Measurements from ENCODE around the gene STAT4. TPM values are rescaled to one million over a fixed set of nuclear protein-coding genes. Genes with fewer than 3 reads are reported as not detected.

The STAT4 gene
- total RNA-seq, 2 experiments from 2014 or later, result 77.1 to 83.0 TPM

- peaks cover 19% of the 10 kb centered on the region for H3K36me3 ChIP-seq (ENCODE audit: insufficient read depth, low read length)
- CTCF ChIA-PET, result no interaction called here
- H3K36me3 Mint-ChIP-seq (ENCODE audit: low read depth), result peaks cover 61% of the 10 kb centered on the region
- no peaks in the 10 kb centered on the region for H3K4me1 ChIP-seq (ENCODE audit: insufficient read depth, low read length)
- H3K9me3 ChIP-seq (ENCODE audit: control insufficient read depth in 1 of 2, insufficient read depth in 1 of 2, low read length in 2 of 2), result no peaks in the 10 kb centered on the region
- no peak for TF ChIP-seq CTCF (IDR thresholded peaks at IDR 0.05)
- no peak overlapping the region for H3K27ac Mint-ChIP-seq
- no peak for DNase-seq
- no peak overlapping the region for H3K4me3 Mint-ChIP-seq
- ATAC-seq (ENCODE audit: poor library complexity), result no peak
- H3K27ac ChIP-seq (ENCODE audit: low read depth in 1 of 2, low read length in 2 of 2), result no peak overlapping the region
- H3K9me3 Mint-ChIP-seq, result peaks cover 7% of the 10 kb centered on the region
- H3K27me3 ChIP-seq (ENCODE audit: control insufficient read depth in 1 of 2, insufficient read depth in 2 of 2, low read length in 2 of 2), result no peaks in the 10 kb centered on the region
- H3K4me1 Mint-ChIP-seq (ENCODE audit: low read depth), result peaks cover 20% of the 10 kb centered on the region
- no peaks in the 10 kb centered on the region for H3K27me3 Mint-ChIP-seq
- no peak overlapping the region for H3K4me3 ChIP-seq (ENCODE audit: low read length)
- intact Hi-C loops (cut with DNase I, micrococcal nuclease), result no loop called here
- POLR2A ChIA-PET, result no interaction called here
Measured at GRCh38 chr2:191082321-191082720, 68.5 kb downstream of the STAT4 start.

- peaks cover 6% of the 10 kb centered on the region for H3K9me3 Mint-ChIP-seq
- H3K27me3 Mint-ChIP-seq, result no peaks in the 10 kb centered on the region
- H3K4me1 ChIP-seq (ENCODE audit: insufficient read depth, low read length), result no peaks in the 10 kb centered on the region
- H3K4me1 Mint-ChIP-seq (ENCODE audit: low read depth), result peaks cover 20% of the 10 kb centered on the region
- no peaks in the 10 kb centered on the region for H3K27me3 ChIP-seq (ENCODE audit: control insufficient read depth in 1 of 2, insufficient read depth in 2 of 2, low read length in 2 of 2)
- H3K36me3 ChIP-seq (ENCODE audit: insufficient read depth, low read length), result peaks cover 19% of the 10 kb centered on the region
- TF ChIP-seq CTCF (IDR thresholded peaks at IDR 0.05), result no peak
- ATAC-seq (ENCODE audit: poor library complexity) (no peak), DNase-seq (no peak)
- peaks cover 59% of the 10 kb centered on the region for H3K36me3 Mint-ChIP-seq (ENCODE audit: low read depth)
- ChIA-PET CTCF (no interaction called here), POLR2A (no interaction called here)
- H3K27ac ChIP-seq (ENCODE audit: low read depth in 1 of 2, low read length in 2 of 2), result no peak overlapping the region
- intact Hi-C loops (cut with DNase I, micrococcal nuclease), result no loop called here
- H3K4me3 ChIP-seq (ENCODE audit: low read length), result no peak overlapping the region
- no peak overlapping the region for H3K27ac Mint-ChIP-seq
- no peaks in the 10 kb centered on the region for H3K9me3 ChIP-seq (ENCODE audit: control insufficient read depth in 1 of 2, insufficient read depth in 1 of 2, low read length in 2 of 2)
- H3K4me3 Mint-ChIP-seq, result no peak overlapping the region
Measured at GRCh38 chr2:191081411-191082155, 69.2 kb downstream of the STAT4 start.

GRCh38 chr2:191078165-191078867 is 72.5 kb downstream of the STAT4 start:
- ATAC-seq (ENCODE audit: poor library complexity), result no peak
- intact Hi-C loops (cut with DNase I, micrococcal nuclease), result no loop called here
- no peaks in the 10 kb centered on the region for H3K27me3 Mint-ChIP-seq

More at GRCh38 chr2:191078165-191078867, 72.5 kb downstream of the STAT4 start:
- Mint-ChIP-seq H3K4me1 (ENCODE audit: low read depth) (peaks cover 20% of the 10 kb centered on the region), H3K9me3 (peaks cover 3% of the 10 kb centered on the region), H3K36me3 (ENCODE audit: low read depth) (peaks cover 74% of the 10 kb centered on the region), H3K4me3 (no peak overlapping the region), H3K27ac (peak overlapping the region; percentile 50)
- TF ChIP-seq CTCF (IDR thresholded peaks at IDR 0.05), result no peak
- Histone ChIP-seq H3K36me3 (ENCODE audit: insufficient read depth, low read length) (peaks cover 30% of the 10 kb centered on the region), H3K4me1 (ENCODE audit: insufficient read depth, low read length) (no peaks in the 10 kb centered on the region), H3K27ac (ENCODE audit: low read depth in 1 of 2, low read length in 2 of 2) (no peak overlapping the region), H3K9me3 (ENCODE audit: control insufficient read depth in 1 of 2, insufficient read depth in 1 of 2, low read length in 2 of 2) (no peaks in the 10 kb centered on the region), H3K27me3 (ENCODE audit: control insufficient read depth in 1 of 2, insufficient read depth in 2 of 2, low read length in 2 of 2) (no peaks in the 10 kb centered on the region), H3K4me3 (ENCODE audit: low read length) (no peak overlapping the region)
- CTCF ChIA-PET, result interaction anchor here (0.7 kb wide), 1 partner anchor 34 kb away, joined by 3 read pairs; no protein-coding TSS in a partner anchor
- no peak for DNase-seq
- POLR2A ChIA-PET, result interaction anchor here (0.6 kb wide), 1 partner anchor 10 kb away, joined by 3 read pairs; no protein-coding TSS in a partner anchor

Data from CD4-positive, alpha-beta T cell (primary cell).